GM12892 (cell line): ENCODE measurements around the gene GOLGA3.
"Not testable (repeated sequence)": the region's sequence is repeated elsewhere in the genome, so short reads cannot be mapped to it uniquely, and the experiment has no call there.

Experiments used
- DNase-seq: peaks from one replicate; pipeline ENCODE4 v3.0.0; 2011; ENCODE audit not compliant: insufficient read length
- FAIRE-seq: peaks from 2 replicates; lab custom pipeline; 2011; peaks lifted over from hg19 to GRCh38; lab: Jason Lieb, UNC
- POLR2A ChIP-seq: IDR thresholded peaks from 2 replicates; pipeline ENCODE4 v1.6.1; 2011; ENCODE audit warnings: low read depth, low read length, control low read depth
- POLR2AphosphoS5 ChIP-seq: IDR thresholded peaks from 2 replicates; pipeline ENCODE4 v1.6.1; 2011; ENCODE audit warnings: low read depth, low read length, control low read depth
- TAF1 ChIP-seq: IDR thresholded peaks from 2 replicates; pipeline ENCODE4 v1.6.1; 2011; ENCODE audit warnings: low read depth, mild to moderate bottlenecking, control low read depth, low read length, borderline replicate concordance

GOLGA3 gene

GRCh38 chr12:132853285-132854092 lies 24.8 kb upstream of the GOLGA3 start:
- DNase-seq (no peak), FAIRE-seq (no peak)
- TF ChIP-seq POLR2AphosphoS5 = no peak
- no peak for TF ChIP-seq TAF1

GRCh38 chr12:132852496-132852895 lies 23.8 kb upstream of the GOLGA3 start:
- FAIRE-seq = no peak
- DNase-seq = no peak
- TF ChIP-seq POLR2AphosphoS5 (no peak), POLR2A (no peak)

GRCh38 chr12:132851465-132851864 lies 22.8 kb upstream of the GOLGA3 start:
- DNase-seq = no peak
- no peak for FAIRE-seq
- TF ChIP-seq POLR2A = no peak
- no peak for TF ChIP-seq TAF1
- no peak for TF ChIP-seq POLR2AphosphoS5

- DNase-seq (no peak), FAIRE-seq (no peak)
- TF ChIP-seq POLR2A (no peak), TAF1 (no peak), POLR2AphosphoS5 (no peak)
These were observed 21.6 kb upstream of the GOLGA3 start for GRCh38 chr12:132850291-132850690.

- DNase-seq (no peak), FAIRE-seq (no peak)
- TF ChIP-seq POLR2A (no peak), TAF1 (no peak), POLR2AphosphoS5 (no peak)
These were observed 19.9 kb upstream of the GOLGA3 start for GRCh38 chr12:132848521-132848920.

GRCh38 chr12:132847363-132848356 lies 19.0 kb upstream of the GOLGA3 start:
- TF ChIP-seq POLR2A (no peak), TAF1 (no peak), POLR2AphosphoS5 (no peak)
- DNase-seq (no peak), FAIRE-seq (no peak)

GRCh38 chr12:132844681-132845080 lies 16.0 kb upstream of the GOLGA3 start:
- not testable (repeated sequence) for DNase-seq, FAIRE-seq

- peak; percentile 53 for FAIRE-seq
These were observed 13.9 kb upstream of the GOLGA3 start for GRCh38 chr12:132842449-132843045.

GRCh38 chr12:132841151-132841550 lies 12.5 kb upstream of the GOLGA3 start:
- TF ChIP-seq TAF1 (no peak), POLR2A (no peak), POLR2AphosphoS5 (no peak)
- FAIRE-seq = no peak
- no peak for DNase-seq

More at GRCh38 chr12:132842449-132843045, 13.9 kb upstream of the GOLGA3 start:
- no peak for DNase-seq
- TF ChIP-seq POLR2A (no peak), POLR2AphosphoS5 (no peak), TAF1 (no peak)

- TF ChIP-seq POLR2AphosphoS5 (no peak), POLR2A (no peak), TAF1 (no peak)
- DNase-seq (no peak), FAIRE-seq (no peak)
These were observed 11.9 kb upstream of the GOLGA3 start for GRCh38 chr12:132840536-132840935.

GRCh38 chr12:132839558-132840235 lies 11.0 kb upstream of the GOLGA3 start:
- TF ChIP-seq POLR2A (no peak), POLR2AphosphoS5 (no peak; the same call in 1 of the 2 replicates), TAF1 (no peak)
- no peak for DNase-seq
- no peak for FAIRE-seq
